GOT3 (cell line): ENCODE data around the gene PLA2G15.

ENCODE experiments used
- DNase-seq: peaks from one replicate; lab custom pipeline; 2025; ENCODE audit warnings: mixed read lengths; lab: John Stamatoyannopoulos, UW

Gene PLA2G15

DNA sequence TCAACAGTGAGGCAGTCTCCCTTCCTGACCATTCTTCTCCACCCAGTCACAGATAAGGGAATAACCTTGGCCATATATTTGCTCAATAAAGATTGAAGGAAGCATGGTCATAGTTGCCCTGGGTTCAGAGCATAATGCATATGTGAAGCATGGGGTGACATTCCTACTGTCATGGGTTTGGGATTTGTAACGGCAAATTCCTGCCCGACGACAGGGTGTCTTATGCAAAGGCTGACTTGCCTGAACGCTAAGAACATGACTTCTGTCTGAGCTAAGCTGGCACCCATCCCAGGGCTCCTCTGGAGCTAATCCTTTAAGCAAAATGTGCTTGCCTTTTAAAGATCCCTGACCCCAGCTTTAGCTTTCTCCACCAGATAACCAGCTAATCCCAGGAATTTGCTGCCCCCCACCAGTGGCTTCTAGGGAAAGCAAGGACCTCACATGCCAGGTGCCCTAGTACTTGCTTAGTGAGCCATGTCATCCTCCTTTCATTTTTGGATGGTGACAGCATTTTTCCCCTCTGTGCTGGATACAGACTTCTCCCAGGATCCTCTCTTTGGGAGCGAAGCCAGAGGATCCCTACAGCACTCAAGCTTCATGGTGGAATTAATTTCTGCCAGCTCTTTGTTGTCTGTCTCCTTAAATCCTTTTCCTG, 53.9 kb downstream of the PLA2G15 start:
- no peak for DNase-seq

DNA sequence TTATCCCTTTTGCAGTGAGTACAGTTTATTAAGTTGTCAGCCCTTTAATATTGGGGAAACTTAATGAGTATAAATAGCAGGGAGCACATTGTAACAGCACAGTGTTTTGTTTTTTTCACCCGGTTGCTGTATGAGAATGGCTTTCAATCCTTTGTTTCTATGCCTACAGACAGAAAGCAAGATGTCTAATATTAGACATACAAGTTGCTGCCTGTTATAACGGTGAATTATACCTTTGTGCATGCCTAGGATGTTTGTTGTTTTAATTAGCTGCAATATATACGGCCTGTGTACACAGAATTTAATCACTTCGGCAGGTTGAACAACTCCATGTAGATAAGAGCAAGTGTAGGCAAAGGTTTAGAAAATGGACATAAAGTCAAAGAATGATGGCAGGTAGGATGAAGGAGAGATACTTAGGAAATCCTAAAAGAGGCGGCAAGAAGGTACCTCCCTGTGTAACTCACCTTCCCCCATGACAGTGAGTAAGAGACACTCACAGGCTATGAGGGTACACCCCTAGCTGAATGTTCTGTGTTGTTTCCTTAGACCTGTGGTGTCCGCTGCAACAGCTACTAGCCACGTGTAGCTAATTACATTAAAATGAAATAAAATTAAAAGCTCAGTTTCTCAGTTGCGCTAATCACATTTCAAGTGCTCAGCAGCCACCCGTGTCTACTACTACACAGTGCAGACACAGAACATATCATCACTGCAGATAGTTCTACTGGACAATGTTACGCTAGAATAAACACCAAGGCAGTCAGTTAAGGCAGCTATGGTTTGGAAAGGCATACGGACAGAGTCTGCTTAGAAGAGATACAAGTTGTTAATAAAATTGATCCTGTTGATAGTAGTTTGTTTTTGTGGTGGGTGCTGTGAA, 54.6 kb downstream of the PLA2G15 start:
- no peak for DNase-seq

DNA sequence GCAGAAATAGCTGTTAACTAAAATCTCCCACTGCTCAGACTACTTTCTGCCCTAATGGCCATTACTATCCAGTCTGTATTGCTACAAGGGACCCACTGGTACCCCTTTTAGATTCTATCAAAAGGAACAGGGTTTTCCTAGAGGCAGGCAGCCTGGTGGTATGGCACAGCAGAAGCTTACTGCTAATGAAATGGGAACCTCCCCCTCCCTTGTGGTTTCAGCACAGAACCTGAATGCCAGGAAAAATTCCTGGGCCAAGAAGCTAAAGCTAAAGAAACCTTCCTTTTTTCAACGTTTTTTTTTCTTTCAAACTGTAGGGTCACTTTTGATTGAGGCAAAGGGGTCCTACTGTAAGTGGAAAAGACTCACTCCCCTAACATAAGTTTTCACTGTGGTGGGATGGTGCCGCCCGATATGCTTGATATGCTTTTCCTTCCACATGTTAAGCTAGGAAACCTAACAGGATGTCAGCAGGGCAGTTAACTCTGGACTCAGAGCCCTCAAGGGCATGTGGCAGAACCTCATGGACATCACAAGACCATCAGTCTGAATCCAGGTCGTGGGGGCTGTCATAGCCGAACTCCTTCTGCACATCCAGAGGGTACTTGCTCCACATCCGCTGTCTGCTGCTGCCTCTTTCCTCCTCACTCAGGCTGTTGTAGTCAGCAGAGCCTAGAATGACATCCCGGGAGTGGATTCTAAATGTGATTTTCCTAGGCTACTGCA, 55.7 kb downstream of the PLA2G15 start:
- DNase-seq: no peak

DNA sequence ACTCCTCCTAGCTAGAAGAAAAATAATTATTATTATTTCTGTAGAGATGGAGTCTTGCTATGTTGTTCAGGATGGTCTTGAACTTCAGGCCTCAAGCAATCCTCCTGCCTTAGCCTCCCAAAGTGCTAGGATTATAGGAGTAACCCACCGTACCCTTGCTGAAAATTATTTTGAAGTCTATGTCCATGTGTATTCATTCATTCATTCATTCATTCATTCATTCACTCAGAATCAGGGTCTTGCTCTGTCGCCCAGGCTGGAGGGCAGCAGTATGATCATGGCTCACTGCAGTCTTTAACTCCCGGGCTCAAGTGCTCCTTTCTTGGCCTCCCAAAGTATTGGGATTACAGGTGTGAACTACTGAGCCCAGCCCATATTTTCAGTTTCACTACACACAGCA, 61.5 kb downstream of the PLA2G15 start:
- DNase-seq: no peak

DNA sequence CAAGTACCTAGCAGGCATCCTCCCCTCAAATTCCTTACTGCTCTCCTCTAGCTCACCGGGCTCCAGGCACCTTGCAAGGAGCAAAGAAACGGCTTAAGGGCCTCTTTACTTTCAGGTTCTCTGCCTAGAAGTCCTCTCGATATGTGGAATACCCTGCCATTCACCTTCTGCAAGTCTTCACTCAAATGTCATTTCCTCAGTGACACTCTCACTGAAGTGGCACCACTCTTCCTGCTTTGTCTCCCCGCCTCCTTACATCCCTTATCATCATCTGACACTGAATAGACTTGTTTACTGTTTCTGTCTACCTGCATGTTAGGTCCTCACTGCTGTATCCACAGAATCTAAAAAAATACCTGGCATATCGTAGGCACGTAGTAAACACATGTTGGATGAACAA, 64.6 kb downstream of the PLA2G15 start:
- no peak for DNase-seq

DNA sequence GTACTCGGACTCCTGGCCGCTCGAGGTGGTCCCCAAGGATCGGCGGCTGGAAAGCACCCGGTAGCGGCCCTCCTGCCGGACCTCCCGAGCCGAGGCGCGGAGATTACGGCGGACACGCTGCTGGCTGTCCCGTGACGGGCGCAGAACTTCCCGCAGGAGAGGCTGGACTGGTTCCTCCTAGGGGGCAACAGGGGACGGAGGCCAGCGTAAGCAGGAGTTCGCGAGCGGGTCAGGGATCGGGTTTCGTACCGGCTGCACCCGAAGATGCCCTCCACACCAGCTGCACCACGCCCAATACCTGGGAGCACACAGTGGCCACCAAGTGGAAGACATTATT, 65.2 kb downstream of the PLA2G15 start:
- no peak for DNase-seq
